Cardiac fibroblast (primary cell): ENCODE data around the gene NMNAT2.
"Not testable (repeated sequence)": the region's sequence is repeated elsewhere in the genome, so short reads cannot be mapped to it uniquely, and the experiment has no call there.

Source experiments
- DNase-seq, 2 donors: peaks; one replicate each; pipeline versions ENCODE4 v3.0.0 to v3.0.0-alpha.2; 2010; ENCODE audit warnings: low read depth in 2 of 2
- H3K4me3 ChIP-seq, 2 donors: replicated peaks in 1 of 2; 1 replicate in 1 of 2; 2 replicates in 1 of 2; pipeline ENCODE4 v1.5.1; 2011; ENCODE audit warnings: low read depth in 2 of 2, low read length in 2 of 2, mild to moderate bottlenecking in 2 of 2, moderate library complexity in 1 of 2
- TF ChIP-seq, protein P1 (sequence below): IDR thresholded peaks from one replicate; pipeline ENCODE4 v1.5.1; 2011; ENCODE audit warnings: low read depth, mild to moderate bottlenecking, low read length, inconsistent platforms

NMNAT2 gene

DNA sequence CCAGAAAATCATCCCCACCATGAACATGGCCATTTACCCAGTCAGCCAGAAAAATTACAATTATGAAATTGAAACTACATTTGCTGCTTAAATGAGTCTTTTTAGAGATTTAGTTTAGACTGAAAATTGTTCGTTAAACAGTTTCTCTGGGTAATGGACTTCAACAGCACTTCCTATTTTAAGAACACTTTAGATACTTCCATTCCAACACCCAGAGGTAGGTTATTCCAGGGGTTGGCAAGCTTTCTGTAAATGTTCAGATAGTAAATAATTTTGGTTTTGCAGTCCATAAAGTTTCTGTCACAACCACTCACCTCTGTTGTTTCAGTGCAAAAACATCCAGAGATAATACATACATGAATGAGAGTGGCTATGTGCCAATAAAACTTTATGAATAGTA lies 10.2 kb downstream of the NMNAT2 start:
- no peak for DNase-seq
- H3K4me3 ChIP-seq = no peak overlapping the region
- TF ChIP-seq, protein P1, sequence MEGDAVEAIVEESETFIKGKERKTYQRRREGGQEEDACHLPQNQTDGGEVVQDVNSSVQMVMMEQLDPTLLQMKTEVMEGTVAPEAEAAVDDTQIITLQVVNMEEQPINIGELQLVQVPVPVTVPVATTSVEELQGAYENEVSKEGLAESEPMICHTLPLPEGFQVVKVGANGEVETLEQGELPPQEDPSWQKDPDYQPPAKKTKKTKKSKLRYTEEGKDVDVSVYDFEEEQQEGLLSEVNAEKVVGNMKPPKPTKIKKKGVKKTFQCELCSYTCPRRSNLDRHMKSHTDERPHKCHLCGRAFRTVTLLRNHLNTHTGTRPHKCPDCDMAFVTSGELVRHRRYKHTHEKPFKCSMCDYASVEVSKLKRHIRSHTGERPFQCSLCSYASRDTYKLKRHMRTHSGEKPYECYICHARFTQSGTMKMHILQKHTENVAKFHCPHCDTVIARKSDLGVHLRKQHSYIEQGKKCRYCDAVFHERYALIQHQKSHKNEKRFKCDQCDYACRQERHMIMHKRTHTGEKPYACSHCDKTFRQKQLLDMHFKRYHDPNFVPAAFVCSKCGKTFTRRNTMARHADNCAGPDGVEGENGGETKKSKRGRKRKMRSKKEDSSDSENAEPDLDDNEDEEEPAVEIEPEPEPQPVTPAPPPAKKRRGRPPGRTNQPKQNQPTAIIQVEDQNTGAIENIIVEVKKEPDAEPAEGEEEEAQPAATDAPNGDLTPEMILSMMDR = no peak

DNA sequence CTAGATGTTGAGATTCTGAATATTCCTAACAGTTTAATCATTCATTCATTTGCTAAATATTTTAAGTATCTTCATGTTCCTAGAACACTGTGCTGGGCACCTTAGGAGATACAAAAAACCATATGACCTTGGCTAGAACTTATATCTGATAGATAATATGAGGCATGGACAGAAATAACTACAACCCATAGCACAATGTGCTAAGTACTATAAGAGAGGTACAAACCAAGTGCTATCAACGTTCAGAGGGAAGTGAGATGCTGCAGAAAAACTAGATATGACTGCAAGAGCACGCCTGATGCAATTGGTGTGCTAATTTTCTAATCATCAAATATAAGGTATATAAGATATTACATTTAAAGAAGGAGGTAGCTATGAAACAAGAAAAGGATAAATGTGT lies 10.7 kb downstream of the NMNAT2 start:
- DNase-seq = no peak
- no peak overlapping the region for H3K4me3 ChIP-seq
- TF ChIP-seq, protein P1 = no peak

DNA sequence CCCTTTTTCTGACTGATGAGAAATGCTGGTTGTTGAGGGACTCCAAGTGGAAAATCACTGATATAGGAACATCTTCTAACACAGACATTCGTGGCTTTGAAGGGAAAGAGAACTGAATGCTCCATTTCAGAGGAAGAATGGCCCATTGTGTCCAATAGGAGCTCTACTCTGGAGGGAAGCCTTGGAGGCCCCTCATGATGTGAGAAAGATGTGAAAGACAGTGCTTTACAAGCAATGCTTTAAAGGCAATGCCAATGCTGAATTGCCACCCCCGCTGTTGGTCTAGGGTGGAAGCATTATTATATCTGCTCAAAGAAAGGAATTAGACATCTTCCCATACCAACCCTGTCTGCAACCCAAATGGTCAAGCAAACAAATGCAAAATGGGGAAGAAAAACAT lies 13.7 kb downstream of the NMNAT2 start:
- no peak overlapping the region for H3K4me3 ChIP-seq
- TF ChIP-seq, protein P1 = no peak
- no peak for DNase-seq

DNA sequence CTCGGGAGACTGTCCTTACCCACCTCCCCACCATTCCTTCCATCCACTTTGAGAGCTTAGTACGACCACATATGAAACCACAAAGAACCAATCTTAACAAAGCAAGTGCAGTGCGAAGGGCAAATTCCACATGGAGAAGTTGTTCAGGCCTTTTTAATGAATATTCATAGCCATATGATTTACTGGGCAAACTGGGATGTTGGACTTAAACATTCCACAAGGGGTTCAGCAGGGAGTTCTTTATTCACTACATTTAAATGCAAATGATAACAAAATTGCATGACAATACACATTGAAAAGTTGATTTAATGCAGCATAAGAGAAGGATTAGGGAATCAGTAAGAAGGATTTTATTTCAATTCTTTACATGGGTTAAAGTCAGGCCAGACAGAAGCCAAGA lies 14.7 kb downstream of the NMNAT2 start:
- H3K4me3 ChIP-seq = no peak overlapping the region
- TF ChIP-seq, protein P1 = no peak
- DNase-seq = no peak

DNA sequence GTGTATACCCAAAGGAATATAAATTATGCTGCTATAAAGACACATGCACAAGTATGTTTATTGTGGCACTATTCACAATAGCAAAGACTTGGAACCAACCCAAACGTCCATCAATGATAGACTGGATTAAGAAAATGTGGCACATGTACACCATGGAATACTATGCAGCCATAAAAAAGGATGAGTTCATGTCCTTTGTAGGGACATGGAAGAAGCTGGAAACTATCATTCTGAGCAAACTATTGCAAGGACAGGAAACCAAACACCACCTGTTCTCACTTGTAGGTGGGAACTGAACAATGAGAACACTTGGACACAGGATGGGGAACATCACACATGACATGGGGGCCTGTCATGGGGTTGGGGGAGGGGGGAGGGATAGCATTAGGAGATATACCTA lies 16.6 kb downstream of the NMNAT2 start:
- not testable (repeated sequence) for H3K4me3 ChIP-seq, DNase-seq

DNA sequence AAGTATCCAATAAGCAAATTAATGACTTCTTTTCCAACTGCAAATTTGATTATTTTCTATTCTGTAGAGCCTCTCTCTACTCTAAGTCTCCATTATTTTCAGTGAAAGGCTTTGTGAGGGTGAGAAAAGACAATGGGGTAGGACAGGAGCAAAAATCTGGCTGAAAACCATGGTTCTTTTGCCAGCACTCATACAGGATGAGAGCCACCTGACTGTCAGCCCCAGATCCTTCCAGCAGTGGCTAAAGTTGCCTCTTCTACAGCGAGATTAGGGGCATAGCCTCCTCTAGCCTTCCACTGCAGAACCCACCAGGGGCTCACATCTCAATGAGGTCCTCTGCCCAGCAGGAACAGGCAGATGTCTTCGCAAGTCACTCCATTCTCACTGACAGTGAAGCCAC lies 23.7 kb downstream of the NMNAT2 start:
- DNase-seq = no peak
- no peak overlapping the region for H3K4me3 ChIP-seq
- TF ChIP-seq, protein P1 = no peak

DNA sequence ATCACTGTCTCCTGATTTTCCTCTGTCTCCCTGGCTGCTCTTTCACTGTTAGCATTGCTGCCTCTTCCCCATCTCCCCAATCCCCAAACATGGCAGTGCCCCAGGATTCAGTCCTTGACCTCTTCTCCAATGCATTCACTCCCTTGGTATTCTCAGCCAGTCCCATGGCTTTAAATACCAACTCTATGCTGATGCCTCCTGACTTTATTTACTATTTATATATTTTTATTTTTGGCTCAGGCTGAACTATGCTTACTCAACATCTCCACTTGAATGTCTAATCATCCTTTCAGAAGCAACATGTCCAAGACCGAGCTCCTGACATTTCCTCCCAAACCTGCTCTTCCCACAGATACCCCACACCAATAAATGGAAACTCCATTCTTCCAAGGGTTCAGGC lies 26.3 kb downstream of the NMNAT2 start:
- no peak overlapping the region for H3K4me3 ChIP-seq
- TF ChIP-seq, protein P1 = no peak
- no peak for DNase-seq
